Neural cell (in vitro differentiated cells): Measurements from ENCODE around the gene PLA2G3.

Experiments
- EP300 ChIP-seq: fragments of 450-650 bp; conservative IDR thresholded peaks from 2 replicates; pipeline ENCODE4 v1.6.1; 2014; ENCODE audit warnings: antibody characterized with exemption, mild to moderate bottlenecking, moderate library complexity; ENCODE audit not compliant: poor library complexity, severe bottlenecking
- EZH2 ChIP-seq: fragments of 200-600, 300-800 bp; shearing (Covaris generic), sonication (generic); IDR thresholded peaks from 2 replicates; pipeline ENCODE4 v1.6.1; 2014; ENCODE audit warnings: antibody characterized with exemption, low read length, borderline replicate concordance, mild to moderate bottlenecking; ENCODE audit not compliant: insufficient read depth, poor library complexity, severe bottlenecking
- POLR2AphosphoS5 ChIP-seq: IDR thresholded peaks from 2 replicates; pipeline ENCODE4 v1.6.1; 2012
- REST ChIP-seq: IDR thresholded peaks from 2 replicates; pipeline ENCODE4 v1.6.1; 2012; ENCODE audit warnings: borderline replicate concordance
- TAF1 ChIP-seq: IDR thresholded peaks from 2 replicates; pipeline ENCODE4 v1.6.1; 2012; ENCODE audit warnings: low read depth
- TF ChIP-seq, protein P1 (sequence below): fragments of 450-650 bp; IDR thresholded peaks from 2 replicates; pipeline ENCODE4 v1.5.1; 2014; ENCODE audit warnings: antibody characterized with exemption, mild to moderate bottlenecking, moderate library complexity; ENCODE audit not compliant: poor library complexity, severe bottlenecking

DNA sequence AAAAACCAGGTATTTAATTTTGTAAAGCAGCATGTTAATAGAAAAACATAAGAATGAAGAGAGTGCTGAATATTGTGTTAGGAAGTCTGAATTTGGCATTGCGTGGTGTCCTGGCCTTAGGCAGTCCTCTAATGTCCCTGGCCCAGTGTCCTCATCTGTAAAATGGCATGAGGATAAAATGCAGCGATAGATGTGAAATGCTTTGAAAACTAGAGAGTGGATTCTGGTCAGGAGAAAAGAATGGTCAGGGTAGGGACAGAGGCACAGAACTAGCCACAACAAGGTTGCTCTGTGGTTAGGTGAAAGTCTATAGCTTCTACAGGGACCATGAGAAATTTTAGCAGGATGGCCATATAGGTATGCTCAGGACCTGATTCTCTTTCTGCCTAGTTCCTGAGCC, 38.6 kb upstream of the PLA2G3 start:
- TF ChIP-seq POLR2AphosphoS5: no peak
- TF ChIP-seq, protein P1, sequence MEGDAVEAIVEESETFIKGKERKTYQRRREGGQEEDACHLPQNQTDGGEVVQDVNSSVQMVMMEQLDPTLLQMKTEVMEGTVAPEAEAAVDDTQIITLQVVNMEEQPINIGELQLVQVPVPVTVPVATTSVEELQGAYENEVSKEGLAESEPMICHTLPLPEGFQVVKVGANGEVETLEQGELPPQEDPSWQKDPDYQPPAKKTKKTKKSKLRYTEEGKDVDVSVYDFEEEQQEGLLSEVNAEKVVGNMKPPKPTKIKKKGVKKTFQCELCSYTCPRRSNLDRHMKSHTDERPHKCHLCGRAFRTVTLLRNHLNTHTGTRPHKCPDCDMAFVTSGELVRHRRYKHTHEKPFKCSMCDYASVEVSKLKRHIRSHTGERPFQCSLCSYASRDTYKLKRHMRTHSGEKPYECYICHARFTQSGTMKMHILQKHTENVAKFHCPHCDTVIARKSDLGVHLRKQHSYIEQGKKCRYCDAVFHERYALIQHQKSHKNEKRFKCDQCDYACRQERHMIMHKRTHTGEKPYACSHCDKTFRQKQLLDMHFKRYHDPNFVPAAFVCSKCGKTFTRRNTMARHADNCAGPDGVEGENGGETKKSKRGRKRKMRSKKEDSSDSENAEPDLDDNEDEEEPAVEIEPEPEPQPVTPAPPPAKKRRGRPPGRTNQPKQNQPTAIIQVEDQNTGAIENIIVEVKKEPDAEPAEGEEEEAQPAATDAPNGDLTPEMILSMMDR: no peak
- TF ChIP-seq EZH2: no peak
- no peak for TF ChIP-seq REST
- no peak for TF ChIP-seq EP300
- no peak for TF ChIP-seq TAF1
